HL-60 (cell line): ENCODE results near the gene PXDC1.

ENCODE experiments used
- GABPA ChIP-seq: IDR thresholded peaks from 2 replicates; pipeline ENCODE4 v1.6.1; 2012; ENCODE audit warnings: low read depth
- POLR2AphosphoS5 ChIP-seq: IDR thresholded peaks from 2 replicates; pipeline ENCODE4 v1.6.1; 2012; ENCODE audit warnings: low read depth
- REST ChIP-seq: IDR thresholded peaks from 2 replicates; pipeline ENCODE4 v1.6.1; 2012; ENCODE audit warnings: low read depth; ENCODE audit not compliant: insufficient replicate concordance
- SPI1 ChIP-seq: IDR thresholded peaks from 2 replicates; pipeline ENCODE4 v1.6.1; 2012; ENCODE audit warnings: low read depth, mild to moderate bottlenecking, borderline replicate concordance
- TF ChIP-seq, protein P1 (sequence below): IDR thresholded peaks from one replicate; pipeline ENCODE4 v1.5.1; 2011; ENCODE audit warnings: low read length, control low read depth, inconsistent platforms; ENCODE audit not compliant: insufficient read depth

DNA sequence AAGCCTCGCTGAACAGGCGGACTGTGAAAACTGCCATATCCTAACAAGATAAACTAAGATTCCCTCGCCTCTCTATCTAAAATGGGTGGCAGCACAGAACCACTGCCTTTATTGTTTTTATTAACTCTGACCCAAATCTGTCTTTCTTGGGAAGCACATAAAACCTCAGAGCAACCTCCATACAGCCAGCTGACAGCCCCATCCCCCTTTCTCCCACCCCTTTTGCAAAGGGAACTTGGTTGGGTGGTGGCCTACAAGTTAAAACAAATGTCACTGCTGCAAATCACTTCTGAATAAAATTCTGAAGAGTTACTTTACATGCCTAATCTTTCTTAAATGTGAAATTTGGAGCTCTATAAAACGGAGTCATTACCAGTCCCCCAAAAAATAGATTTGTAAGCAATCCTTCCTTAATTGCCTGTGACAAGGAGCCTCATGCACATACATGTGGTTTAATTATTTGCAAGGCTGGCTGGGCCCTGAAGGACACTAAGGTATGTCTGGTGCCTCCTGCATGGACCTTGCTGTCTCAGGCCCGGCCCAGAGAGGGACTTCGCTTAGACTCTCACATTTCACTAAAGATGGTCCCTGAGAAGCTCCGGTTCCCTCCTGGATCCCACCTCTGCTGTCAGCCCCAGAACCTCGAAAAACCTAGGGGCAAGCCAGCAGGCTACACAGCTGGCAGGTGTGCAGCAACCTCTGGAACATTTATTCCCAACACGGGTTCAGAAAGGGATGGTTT is 21.7 kb downstream of the PXDC1 start:
- TF ChIP-seq, protein P1, sequence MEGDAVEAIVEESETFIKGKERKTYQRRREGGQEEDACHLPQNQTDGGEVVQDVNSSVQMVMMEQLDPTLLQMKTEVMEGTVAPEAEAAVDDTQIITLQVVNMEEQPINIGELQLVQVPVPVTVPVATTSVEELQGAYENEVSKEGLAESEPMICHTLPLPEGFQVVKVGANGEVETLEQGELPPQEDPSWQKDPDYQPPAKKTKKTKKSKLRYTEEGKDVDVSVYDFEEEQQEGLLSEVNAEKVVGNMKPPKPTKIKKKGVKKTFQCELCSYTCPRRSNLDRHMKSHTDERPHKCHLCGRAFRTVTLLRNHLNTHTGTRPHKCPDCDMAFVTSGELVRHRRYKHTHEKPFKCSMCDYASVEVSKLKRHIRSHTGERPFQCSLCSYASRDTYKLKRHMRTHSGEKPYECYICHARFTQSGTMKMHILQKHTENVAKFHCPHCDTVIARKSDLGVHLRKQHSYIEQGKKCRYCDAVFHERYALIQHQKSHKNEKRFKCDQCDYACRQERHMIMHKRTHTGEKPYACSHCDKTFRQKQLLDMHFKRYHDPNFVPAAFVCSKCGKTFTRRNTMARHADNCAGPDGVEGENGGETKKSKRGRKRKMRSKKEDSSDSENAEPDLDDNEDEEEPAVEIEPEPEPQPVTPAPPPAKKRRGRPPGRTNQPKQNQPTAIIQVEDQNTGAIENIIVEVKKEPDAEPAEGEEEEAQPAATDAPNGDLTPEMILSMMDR = no peak
- TF ChIP-seq REST (no peak), POLR2AphosphoS5 (no peak), GABPA (no peak), SPI1 (no peak)
